Hematopoietic multipotent progenitor cell treated with erythropoietin and hydrocortisone succinate and interleukin-3 and kit ligand, for 4 days (in vitro differentiated cells): Measurements from ENCODE around the gene MYOG.

ENCODE experiments used
- DNase-seq: peaks from one replicate; pipeline ENCODE4 v3.0.0-alpha.2; 2015

MYOG gene

GRCh38 chr1:203085528-203086406 is at the start of gene MYOG:
TSS of gene MYOG (minus strand) at chr1:203086012. CDS start at chr1:203085961, 51 bp downstream.
- no peak for DNase-seq

DNA sequence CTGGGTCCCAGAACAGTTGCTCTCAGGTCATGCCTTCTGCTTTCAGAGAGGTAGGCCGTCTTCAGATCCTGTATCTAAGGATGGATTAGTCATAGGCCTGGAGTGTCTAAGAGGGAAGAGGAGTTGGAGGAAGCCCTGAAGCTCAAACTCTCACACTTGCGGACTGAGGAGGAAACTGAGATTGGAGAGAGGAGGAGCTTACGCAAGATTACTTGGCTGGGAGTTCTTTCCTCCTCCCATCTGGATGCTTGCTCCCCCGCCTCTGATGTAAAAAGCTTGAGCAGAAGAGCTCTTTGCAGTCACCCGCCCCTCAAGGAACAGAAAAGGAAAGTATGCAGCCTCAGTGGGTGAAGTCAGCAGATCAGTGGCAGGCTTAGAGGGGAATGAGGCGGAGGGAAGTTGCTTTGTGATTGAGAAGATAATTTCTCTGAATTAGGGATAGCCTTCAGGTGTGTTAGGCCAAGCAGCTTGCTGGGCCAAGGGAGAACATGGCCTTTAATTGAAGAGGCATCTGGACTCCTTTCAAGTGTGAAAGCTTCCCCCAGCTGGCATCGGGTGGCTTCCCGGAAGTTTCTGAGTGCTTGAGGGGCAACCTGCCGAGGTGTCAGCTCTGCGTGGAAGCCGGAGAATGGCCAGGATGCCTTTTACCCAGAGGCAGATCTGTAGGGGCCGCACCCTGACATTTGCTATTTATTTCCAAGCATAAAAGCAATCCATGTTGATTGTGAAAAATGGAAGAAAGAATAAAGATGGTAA is 48.3 kb upstream of the MYOG start:
- no peak for DNase-seq

- no peak for DNase-seq
Measured at GRCh38 chr1:203131548-203132200, 45.9 kb upstream of the MYOG start.

- no peak for DNase-seq
Measured at GRCh38 chr1:203130358-203130985, 44.7 kb upstream of the MYOG start.

- no peak for DNase-seq
Measured at GRCh38 chr1:203129501-203130231, 43.9 kb upstream of the MYOG start.

DNA sequence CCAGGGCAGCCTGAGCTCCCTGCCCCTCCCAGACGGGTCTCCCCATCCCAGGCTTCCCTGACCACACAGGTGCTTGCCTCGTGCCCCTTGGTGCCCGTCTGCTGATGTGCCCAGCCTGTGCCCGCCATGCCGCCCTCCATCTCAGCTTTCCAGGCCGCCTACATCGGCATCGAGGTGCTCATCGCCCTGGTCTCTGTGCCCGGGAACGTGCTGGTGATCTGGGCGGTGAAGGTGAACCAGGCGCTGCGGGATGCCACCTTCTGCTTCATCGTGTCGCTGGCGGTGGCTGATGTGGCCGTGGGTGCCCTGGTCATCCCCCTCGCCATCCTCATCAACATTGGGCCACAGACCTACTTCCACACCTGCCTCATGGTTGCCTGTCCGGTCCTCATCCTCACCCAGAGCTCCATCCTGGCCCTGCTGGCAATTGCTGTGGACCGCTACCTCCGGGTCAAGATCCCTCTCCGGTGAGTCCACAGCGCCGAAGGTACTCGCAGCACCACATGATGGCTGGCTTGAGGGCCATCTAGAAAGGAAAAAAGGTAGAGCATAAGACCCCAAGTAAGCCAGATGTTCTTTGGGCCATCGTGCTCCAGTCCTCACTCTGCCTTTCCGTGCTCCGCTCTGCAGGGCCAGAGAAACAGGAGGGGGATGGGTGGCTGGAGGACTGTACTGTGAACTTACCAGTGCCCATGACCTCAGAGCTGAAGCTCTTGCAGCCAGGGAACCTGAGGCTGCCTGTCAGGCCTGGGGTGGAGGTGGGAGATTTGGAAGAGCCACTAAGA is 43.1 kb upstream of the MYOG start:
- no peak for DNase-seq

GRCh38 chr1:203128431-203128715 is 42.6 kb upstream of the MYOG start:
- no peak for DNase-seq

DNA sequence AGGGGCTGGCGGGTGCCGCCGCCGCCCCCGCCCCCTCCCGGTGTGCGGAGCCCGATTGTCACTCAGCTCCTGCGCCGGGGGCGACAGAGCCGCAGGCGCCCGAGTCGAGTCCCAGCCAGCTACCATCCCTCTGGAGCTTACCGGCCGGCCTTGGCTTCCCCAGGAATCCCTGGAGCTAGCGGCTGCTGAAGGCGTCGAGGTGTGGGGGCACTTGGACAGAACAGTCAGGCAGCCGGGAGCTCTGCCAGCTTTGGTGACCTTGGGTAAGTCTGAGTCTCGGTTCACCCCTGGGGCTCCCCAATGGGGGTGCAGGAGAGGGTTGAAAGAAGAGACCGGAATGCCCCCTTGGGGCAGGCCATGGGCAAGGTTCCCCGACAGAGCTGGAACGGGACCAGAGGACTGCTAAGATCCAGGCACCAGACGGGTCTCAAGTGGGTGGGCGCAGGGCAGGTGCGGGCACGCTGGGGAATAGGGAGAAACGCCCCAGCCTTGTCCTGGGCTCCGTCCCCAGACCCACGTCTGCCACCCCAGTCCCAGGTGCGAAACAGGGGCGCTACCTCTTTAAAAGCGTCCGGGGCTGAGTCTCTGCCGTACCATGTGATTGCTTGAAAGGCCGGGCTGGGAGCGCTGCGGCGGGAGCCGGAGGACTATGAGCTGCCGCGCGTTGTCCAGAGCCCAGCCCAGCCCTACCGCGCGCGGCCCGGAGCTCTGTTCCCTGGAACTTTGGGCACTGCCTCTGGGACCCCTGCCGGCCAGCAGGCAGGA is 42.0 kb upstream of the MYOG start, which contains the start of gene ADORA1:
TSS of gene ADORA1 (plus strand) at position 61 of the 765 bp plus-strand sequence. CDS start 1,116 bp downstream, outside the sequence.
- DNase-seq, result peak; percentile 49

GRCh38 chr1:203126866-203127665 is 41.3 kb upstream of the MYOG start:
- DNase-seq, result no peak

DNA sequence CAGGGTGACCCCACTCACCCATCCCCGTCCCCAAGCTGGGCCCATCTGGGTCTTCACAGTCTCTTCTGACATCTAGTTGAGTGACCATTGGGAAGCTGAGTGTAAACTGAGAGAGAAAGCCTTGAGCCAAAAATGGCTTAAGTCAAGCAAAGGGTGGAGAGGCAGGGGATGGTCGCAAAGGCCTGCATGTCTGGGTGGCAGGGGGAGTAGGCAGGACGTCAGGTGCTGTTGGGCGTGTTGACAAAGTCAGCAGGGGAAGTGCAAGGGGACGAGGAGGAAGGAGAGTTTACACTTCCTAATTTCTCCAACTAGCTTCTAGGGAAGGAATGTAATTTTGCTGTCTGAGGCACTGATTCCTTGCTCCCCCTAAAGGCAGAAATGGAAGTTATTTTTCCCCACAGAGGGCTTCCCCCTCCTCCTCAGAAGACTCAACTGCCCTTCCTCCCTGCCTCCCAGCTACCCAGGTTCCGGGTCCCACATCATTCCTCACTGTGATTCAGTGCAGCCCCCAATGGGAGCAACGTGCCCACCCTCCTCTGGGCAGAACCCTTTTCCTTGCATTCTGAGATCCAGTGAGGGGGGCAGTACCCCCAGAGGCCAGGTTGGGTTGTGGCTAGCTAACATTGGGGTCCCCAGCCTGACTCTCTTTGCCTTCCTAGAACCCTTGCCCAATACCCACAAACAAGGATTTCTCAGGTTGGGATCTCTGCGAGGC is 40.5 kb upstream of the MYOG start:
- peak; percentile 36 for DNase-seq

- no peak for DNase-seq
Measured at GRCh38 chr1:203124546-203125317, 38.9 kb upstream of the MYOG start.

GRCh38 chr1:203124011-203124410 is 38.2 kb upstream of the MYOG start:
- DNase-seq, result no peak

GRCh38 chr1:203122159-203122558 is 36.3 kb upstream of the MYOG start:
- no peak for DNase-seq

DNA sequence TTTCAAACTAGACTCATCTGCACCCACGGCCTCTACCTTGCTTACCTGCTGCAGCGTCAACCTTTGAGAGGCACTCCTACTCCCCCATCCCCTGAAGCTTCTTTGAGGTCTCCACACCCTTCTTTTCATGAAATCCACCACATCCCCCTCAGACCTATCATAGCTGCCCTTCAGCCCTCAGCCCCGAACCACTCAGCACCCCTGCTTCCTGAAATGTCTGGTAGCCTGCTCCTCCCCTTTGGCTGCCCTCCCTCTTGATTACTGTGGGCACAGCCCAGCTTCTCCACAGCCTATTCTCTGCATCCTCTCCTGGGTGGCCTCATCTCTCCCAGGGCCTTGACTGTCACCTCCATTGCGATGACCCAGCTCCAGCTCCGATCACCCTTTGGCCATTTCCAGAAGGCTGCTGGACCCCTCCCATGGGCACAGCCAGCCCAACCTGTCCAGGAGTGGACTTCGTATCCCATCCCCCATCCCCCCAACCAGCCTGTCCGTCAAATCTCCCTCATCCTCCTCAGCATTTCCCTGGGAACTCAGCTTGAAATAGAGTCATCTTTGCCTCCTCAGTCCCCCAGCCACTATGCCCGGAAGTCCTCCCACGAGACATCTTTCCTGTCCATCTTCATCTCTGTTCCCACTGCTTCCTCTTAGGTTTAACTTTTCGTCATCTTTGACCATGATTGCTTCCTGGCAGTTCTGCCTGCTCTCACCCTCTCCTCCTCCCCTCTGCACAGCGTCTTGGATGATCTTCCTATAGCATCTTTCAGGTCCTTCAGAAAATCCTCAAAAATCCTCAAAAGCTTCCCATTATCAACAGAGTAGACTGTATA is 35.6 kb upstream of the MYOG start:
- DNase-seq, result peak; percentile 32

GRCh38 chr1:203120325-203121153 is 34.7 kb upstream of the MYOG start:
- no peak for DNase-seq
